SH-SY5Y (cell line): ENCODE data around the gene METAP2.

ENCODE experiments used
- GATA2 ChIP-seq: IDR thresholded peaks from 2 replicates; pipeline ENCODE4 v1.6.1; 2011; ENCODE audit warnings: mild to moderate bottlenecking, low read depth, low read length
- GATA3 ChIP-seq: IDR thresholded peaks from 2 replicates; pipeline ENCODE4 v1.6.1; 2011; ENCODE audit warnings: low read depth, mild to moderate bottlenecking, low read length, moderate library complexity

DNA sequence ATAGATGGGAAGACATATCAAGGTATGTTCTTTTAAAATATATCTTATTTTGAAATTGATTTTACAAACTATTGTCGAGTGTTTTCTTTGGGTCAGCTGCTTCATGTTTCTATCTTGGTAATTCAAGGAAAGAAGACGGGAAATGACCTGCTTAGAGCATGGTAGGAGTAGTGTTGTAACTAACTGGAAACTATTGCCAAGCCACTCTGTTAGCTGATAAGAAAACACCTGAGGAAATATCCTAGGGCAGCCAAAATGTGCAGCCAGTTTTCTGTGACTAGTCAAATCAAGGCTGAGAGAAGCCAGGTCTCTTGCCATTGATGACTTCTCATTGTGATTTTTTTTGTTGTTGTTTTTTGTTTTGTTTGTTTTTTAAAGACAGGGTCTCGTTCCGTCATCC is 30.2 kb downstream of the METAP2 start:
- no peak for TF ChIP-seq GATA3
- no peak for TF ChIP-seq GATA2
